ENCODE measurements around the gene ALPL. TPM values are rescaled to one million over a fixed set of nuclear protein-coding genes. Genes with fewer than 3 reads are reported as not detected.
A peak's percentile ranks its signal among the peaks of the same experiment; 100 is the strongest.

ALPL gene
- total and polyA plus RNA-seq, 9 of the 15 experiments (the other 6 are each of a cell fraction or from before 2014, with no cell fraction given) = 0.04 to 0.38 (median 0.18) TPM; not detected in 4

DNA sequence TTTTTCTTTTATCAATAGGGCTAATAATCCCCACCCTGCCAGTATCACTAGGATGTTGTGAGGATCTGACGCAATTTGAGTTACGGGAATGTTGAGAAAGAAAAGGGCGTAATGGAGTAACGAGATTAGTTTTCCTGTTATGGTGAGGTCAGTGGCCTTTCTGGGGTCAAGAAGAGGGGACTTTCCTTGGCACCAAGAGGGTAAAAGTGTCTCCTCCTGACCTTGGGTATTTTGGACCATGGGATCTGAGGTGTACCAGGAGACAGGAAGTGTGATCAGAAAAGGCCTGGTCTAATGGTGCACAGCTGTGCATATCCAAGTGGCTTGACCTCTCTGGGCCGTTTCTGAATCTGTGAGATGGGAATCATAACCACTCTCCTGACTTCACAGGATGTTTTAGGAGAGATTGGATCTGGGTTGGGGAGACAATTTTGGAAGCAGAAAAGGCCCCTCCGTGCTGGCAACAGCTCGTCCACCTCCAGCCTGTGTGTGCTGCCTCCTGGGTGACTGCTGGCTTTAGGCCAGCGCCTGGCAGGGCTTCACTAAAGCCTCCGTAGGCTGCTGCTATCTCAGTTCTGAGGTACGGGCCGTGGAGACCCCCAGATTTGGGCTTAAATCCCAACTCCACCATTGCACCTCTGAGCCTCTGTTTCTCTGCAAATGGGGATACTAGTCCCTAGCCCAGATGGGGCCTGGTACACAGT is 37.1 kb downstream of the ALPL start:
- POLR2A ChIA-PET = interaction anchor here (0.6 to 0.9 kb wide), 3 partner anchors 11 to 323 kb away, joined by 3 to 4 read pairs (median 4); no protein-coding TSS in a partner anchor

More for the DNA sequence above, 37.1 kb downstream of the ALPL start:
- no peak for DNase-seq (ENCODE audit: extremely low read depth in 1 of 4, low spot score in 3 of 4)
- no peak overlapping the region for H3K4me3 ChIP-seq
- ATAC-seq = no peak
- no peak overlapping the region for H2AFZ ChIP-seq (ENCODE audit: low read depth, low read length)
- H3K79me2 ChIP-seq (ENCODE audit: control insufficient read depth, insufficient read depth, low read length) = no peaks in the 10 kb centered on the region
- 19% methylated on average over 11 of the region's 11 CpGs for WGBS (ENCODE audit: insufficient coverage, low coverage, missing lambda C conversion rate)
- no TSS peak for BruUV-seq (replicated peaks)
- FAIRE-seq = no peak
- in situ Hi-C loops (cut with MboI) = no loop called here
- H3K9ac ChIP-seq (ENCODE audit: insufficient read depth in 1 of 2, low read depth in 2 of 2, low read length in 2 of 2) = no peak overlapping the region
- no peak overlapping the region for H3K4me2 ChIP-seq (ENCODE audit: insufficient read depth, low read length)
- no peaks in the 10 kb centered on the region for H3K9me1 ChIP-seq (ENCODE audit: control insufficient read depth, insufficient read depth, low read length)
- H3K27me3 ChIP-seq (ENCODE audit: control insufficient read depth in 2 of 2, insufficient read depth in 2 of 2, low read length in 2 of 2) = peaks cover 47 to 82% of the 10 kb centered on the region in 2 experiments
- peaks cover 2 to 8% of the 10 kb centered on the region in 2 experiments for H3K4me1 ChIP-seq (replicated peaks in 1 of 2; ENCODE audit: control insufficient read depth in 2 of 2, insufficient read depth in 2 of 2, low read length in 2 of 2)
- no peaks in the 10 kb centered on the region for H3K9me3 ChIP-seq (replicated peaks; ENCODE audit: control insufficient read depth, insufficient read depth, low read depth, low read length)
- no peak overlapping the region for H3K27ac ChIP-seq (ENCODE audit: extremely low read depth, low read depth, low read length)
- intact Hi-C loops (cut with micrococcal nuclease) = no loop called here
- TF ChIP-seq IFI16 (CRISPR knock-in tag; IDR thresholded peaks at IDR 0.05) (no peak), SP2 (IDR thresholded peaks at IDR 0.05; ENCODE audit: extremely low read depth, low read depth, low read length, poor library complexity, severe bottlenecking) (no peak), SMARCE1 (IDR thresholded peaks at IDR 0.05) (no peak), NFIC (IDR thresholded peaks at IDR 0.05) (peak; percentile 61; the same call in 1 of the 2 replicates), SMARCB1 (IDR thresholded peaks at IDR 0.05; ENCODE audit: insufficient read length, low read depth) (no peak), CEBPB (tag; IDR thresholded peaks at IDR 0.05) (peak; percentile 28; the same call in 1 of the 2 replicates), MEF2A (IDR thresholded peaks at IDR 0.05; ENCODE audit: control insufficient read depth, low read depth, low read length) (no peak), BCOR (IDR thresholded peaks at IDR 0.05) (peak; percentile 40; the same call in 1 of the 2 replicates), CREB1 (IDR thresholded peaks at IDR 0.05) (no peak), CREB1 (CRISPR knock-in tag; IDR thresholded peaks at IDR 0.05) (no peak), CCNT2 (IDR thresholded peaks at IDR 0.05; ENCODE audit: borderline replicate concordance, extremely low read depth, insufficient read length, low read depth, low read length) (no peak), KDM1A (IDR thresholded peaks at IDR 0.05) (no peak), TEAD4 (IDR thresholded peaks at IDR 0.05; ENCODE audit: low read length) (no peak), TEAD4 (CRISPR knock-in tag; IDR thresholded peaks at IDR 0.05; ENCODE audit: borderline replicate concordance) (no peak), HCFC1 (IDR thresholded peaks at IDR 0.05; ENCODE audit: low read depth, low read length) (no peak), KLF13 (tag; IDR thresholded peaks at IDR 0.05; ENCODE audit: borderline replicate concordance, low read depth) (no peak), HDAC6 (IDR thresholded peaks at IDR 0.05; ENCODE audit: low read depth, low read length) (no peak), RB1 (IDR thresholded peaks at IDR 0.05; ENCODE audit: low read depth) (0 out of 2 replicates have a peak, but pooled peaks have one; percentile 26), ADNP (tag; IDR thresholded peaks at IDR 0.05) (no peak), ZFP36 (IDR thresholded peaks at IDR 0.05; ENCODE audit: low read depth, low read length, partially characterized antibody) (peak; percentile 61), RBM25 (IDR thresholded peaks at IDR 0.05; ENCODE audit: low read depth, low read length, severe bottlenecking) (peak; percentile 12)
- TF ChIP-seq, protein P1, sequence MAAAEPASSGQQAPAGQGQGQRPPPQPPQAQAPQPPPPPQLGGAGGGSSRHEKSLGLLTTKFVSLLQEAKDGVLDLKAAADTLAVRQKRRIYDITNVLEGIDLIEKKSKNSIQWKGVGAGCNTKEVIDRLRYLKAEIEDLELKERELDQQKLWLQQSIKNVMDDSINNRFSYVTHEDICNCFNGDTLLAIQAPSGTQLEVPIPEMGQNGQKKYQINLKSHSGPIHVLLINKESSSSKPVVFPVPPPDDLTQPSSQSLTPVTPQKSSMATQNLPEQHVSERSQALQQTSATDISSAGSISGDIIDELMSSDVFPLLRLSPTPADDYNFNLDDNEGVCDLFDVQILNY (CRISPR knock-in tag; IDR thresholded peaks at IDR 0.05) = no peak
- TF ChIP-seq, protein P2, sequence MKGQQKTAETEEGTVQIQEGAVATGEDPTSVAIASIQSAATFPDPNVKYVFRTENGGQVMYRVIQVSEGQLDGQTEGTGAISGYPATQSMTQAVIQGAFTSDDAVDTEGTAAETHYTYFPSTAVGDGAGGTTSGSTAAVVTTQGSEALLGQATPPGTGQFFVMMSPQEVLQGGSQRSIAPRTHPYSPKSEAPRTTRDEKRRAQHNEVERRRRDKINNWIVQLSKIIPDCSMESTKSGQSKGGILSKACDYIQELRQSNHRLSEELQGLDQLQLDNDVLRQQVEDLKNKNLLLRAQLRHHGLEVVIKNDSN (CRISPR knock-in tag; IDR thresholded peaks at IDR 0.05) = no peak
- CTCF ChIA-PET (ENCODE audit: low intra/inter-chr PET ratio) = no interaction called here
- no peaks in the 10 kb centered on the region for H3K36me3 ChIP-seq (ENCODE audit: control insufficient read depth, insufficient read depth, low read length)
- peaks cover 3% of the 10 kb centered on the region; the same call in 1 of the 2 replicates for H4K20me1 ChIP-seq (replicated peaks; ENCODE audit: control insufficient read depth, insufficient read depth, low read length)
